GM13976 (cell line): ENCODE measurements around the gene DHRS7B.

ENCODE experiments used
- DNase-seq: peaks from one replicate; pipeline ENCODE4 v3.0.0; 2012; ENCODE audit warnings: low spot score
- CTCF ChIP-seq: IDR thresholded peaks from 2 replicates; pipeline ENCODE4 v1.5.1; 2012; ENCODE audit warnings: borderline replicate concordance, mild to moderate bottlenecking; ENCODE audit not compliant: insufficient read depth; ENCODE audit errors: extremely low read depth, missing control alignments, control extremely low read depth
- in situ Hi-C: fragments of 300-500 bp; cut with MboI; formaldehyde crosslinking; loops from one replicate; pipeline ENCODE4 v1.12.0; 2022; ENCODE audit warnings: low sequenced_read_pairs, mixed read lengths, inconsistent platforms; ENCODE audit not compliant: unreplicated experiment

DHRS7B gene

GRCh38 chr17:21157586-21158370 lies 31.0 kb downstream of the DHRS7B start:
- no peak for TF ChIP-seq CTCF
- in situ Hi-C loops = no loop called here
- no peak for DNase-seq

GRCh38 chr17:21160401-21160800 lies 33.6 kb downstream of the DHRS7B start:
- TF ChIP-seq CTCF = no peak
- no peak for DNase-seq
- in situ Hi-C loops = no loop called here

- DNase-seq = no peak
- in situ Hi-C loops = no loop called here
These were observed 35.0 kb downstream of the DHRS7B start for GRCh38 chr17:21161498-21162393.

GRCh38 chr17:21162394-21162775 lies 35.6 kb downstream of the DHRS7B start:
- no peak for DNase-seq
- in situ Hi-C loops = no loop called here

More at GRCh38 chr17:21161498-21162393, 35.0 kb downstream of the DHRS7B start:
- TF ChIP-seq CTCF = no peak

GRCh38 chr17:21163101-21163500 lies 36.3 kb downstream of the DHRS7B start:
- in situ Hi-C loops = no loop called here
- no peak for TF ChIP-seq CTCF
- DNase-seq = no peak

More at GRCh38 chr17:21162394-21162775, 35.6 kb downstream of the DHRS7B start:
- TF ChIP-seq CTCF = no peak

GRCh38 chr17:21164216-21164615 lies 37.5 kb downstream of the DHRS7B start:
- in situ Hi-C loops = no loop called here
- DNase-seq = no peak
- no peak for TF ChIP-seq CTCF
